ENCODE results near the gene PLEKHM3. TPM values are rescaled to one million over a fixed set of nuclear protein-coding genes. Genes with fewer than 3 reads are reported as not detected.

PLEKHM3 gene
- polyA plus RNA-seq, 1 donor (not counting 4 experiments of a cell fraction or from before 2014, with no cell fraction given): 2.9 TPM

DNA sequence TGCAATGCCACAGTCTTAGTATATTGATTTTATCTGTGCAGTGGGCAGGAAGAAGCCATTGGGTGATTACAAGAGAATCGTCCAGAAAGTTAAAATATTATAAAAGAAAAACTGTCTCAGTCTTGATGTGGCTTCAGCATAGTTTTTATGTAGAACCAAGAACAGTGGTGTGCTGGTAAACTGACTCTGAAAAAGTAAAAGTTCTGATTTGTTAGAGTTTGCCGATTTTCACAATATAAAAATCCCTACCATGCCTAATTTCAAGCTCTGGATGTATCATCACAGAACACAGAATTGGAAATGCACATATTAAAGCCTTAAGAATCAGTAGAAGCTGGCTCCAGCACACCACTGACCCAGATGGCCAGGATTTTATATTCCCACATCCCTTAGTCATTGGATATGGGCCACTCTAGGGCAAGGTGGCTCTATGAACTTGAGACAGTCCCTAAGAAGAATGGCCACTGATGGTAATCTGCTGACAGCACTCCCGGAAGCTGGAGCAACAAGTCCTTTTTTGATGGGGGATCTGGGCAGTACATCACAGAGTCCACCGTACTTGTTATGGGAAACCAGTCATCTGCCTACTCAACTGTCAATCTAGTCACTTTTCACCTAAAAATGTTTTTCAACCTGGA lies 9.3 kb upstream of the PLEKHM3 start:
- no peak overlapping the region for H3K9ac ChIP-seq (ENCODE audit: control insufficient read depth, extremely low read depth, insufficient read depth, low read length)
- FAIRE-seq (no peak), DNase-seq (ENCODE audit: low read depth, low spot score) (no peak)
- dilution Hi-C loops (cut with MboI; ENCODE audit: extremely low pct_ligation_motif_present, low sequenced_read_pairs): no loop called here
- no peaks in the 10 kb centered on the region for H3K4me1 ChIP-seq (ENCODE audit: control insufficient read depth, extremely low read depth, insufficient read depth, low read length)
- H3K9me3 ChIP-seq (ENCODE audit: control insufficient read depth, low read depth, low read length): no peaks in the 10 kb centered on the region
- no peaks in the 10 kb centered on the region for H3K36me3 ChIP-seq (ENCODE audit: control insufficient read depth in 2 of 2, extremely low read depth in 1 of 2, insufficient read depth in 2 of 2, low read length in 2 of 2)
- no peak overlapping the region for H3K4me2 ChIP-seq (ENCODE audit: control insufficient read depth, extremely low read depth, insufficient read depth, low read depth, low read length)
- no peaks in the 10 kb centered on the region for H3K27me3 ChIP-seq (ENCODE audit: control insufficient read depth, extremely low read depth, insufficient read depth, low read length)
- no peaks in the 10 kb centered on the region for H3K9me1 ChIP-seq (ENCODE audit: control insufficient read depth, extremely low read depth, insufficient read depth, low read length)
- H3K27ac ChIP-seq (ENCODE audit: control insufficient read depth, insufficient read depth, low read length): no peak overlapping the region
- TF ChIP-seq, protein P1, sequence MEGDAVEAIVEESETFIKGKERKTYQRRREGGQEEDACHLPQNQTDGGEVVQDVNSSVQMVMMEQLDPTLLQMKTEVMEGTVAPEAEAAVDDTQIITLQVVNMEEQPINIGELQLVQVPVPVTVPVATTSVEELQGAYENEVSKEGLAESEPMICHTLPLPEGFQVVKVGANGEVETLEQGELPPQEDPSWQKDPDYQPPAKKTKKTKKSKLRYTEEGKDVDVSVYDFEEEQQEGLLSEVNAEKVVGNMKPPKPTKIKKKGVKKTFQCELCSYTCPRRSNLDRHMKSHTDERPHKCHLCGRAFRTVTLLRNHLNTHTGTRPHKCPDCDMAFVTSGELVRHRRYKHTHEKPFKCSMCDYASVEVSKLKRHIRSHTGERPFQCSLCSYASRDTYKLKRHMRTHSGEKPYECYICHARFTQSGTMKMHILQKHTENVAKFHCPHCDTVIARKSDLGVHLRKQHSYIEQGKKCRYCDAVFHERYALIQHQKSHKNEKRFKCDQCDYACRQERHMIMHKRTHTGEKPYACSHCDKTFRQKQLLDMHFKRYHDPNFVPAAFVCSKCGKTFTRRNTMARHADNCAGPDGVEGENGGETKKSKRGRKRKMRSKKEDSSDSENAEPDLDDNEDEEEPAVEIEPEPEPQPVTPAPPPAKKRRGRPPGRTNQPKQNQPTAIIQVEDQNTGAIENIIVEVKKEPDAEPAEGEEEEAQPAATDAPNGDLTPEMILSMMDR (optimal IDR thresholded peaks at IDR 0.05 in 1 of 3, IDR thresholded peaks at IDR 0.05 in 1 of 3, conservative IDR thresholded peaks at IDR 0.05 in 1 of 3; ENCODE audit: extremely low read depth in 1 of 3, insufficient read depth in 2 of 3, low read length in 3 of 3): no peak
- no peak for TF ChIP-seq EZH2 (IDR thresholded peaks at IDR 0.05; ENCODE audit: low read length)
- H2AFZ ChIP-seq (ENCODE audit: control insufficient read depth, low read length): no peak overlapping the region
- no peaks in the 10 kb centered on the region for H3K79me2 ChIP-seq (ENCODE audit: control insufficient read depth, insufficient read depth, low read length)
- no peak overlapping the region for H3K4me3 ChIP-seq (ENCODE audit: control insufficient read depth in 2 of 3, extremely low read depth in 1 of 3, insufficient read depth in 2 of 3, low read depth in 1 of 3, low read length in 3 of 3)
- no peaks in the 10 kb centered on the region for H4K20me1 ChIP-seq (ENCODE audit: control insufficient read depth, extremely low read depth, insufficient read depth, low read length)

DNA sequence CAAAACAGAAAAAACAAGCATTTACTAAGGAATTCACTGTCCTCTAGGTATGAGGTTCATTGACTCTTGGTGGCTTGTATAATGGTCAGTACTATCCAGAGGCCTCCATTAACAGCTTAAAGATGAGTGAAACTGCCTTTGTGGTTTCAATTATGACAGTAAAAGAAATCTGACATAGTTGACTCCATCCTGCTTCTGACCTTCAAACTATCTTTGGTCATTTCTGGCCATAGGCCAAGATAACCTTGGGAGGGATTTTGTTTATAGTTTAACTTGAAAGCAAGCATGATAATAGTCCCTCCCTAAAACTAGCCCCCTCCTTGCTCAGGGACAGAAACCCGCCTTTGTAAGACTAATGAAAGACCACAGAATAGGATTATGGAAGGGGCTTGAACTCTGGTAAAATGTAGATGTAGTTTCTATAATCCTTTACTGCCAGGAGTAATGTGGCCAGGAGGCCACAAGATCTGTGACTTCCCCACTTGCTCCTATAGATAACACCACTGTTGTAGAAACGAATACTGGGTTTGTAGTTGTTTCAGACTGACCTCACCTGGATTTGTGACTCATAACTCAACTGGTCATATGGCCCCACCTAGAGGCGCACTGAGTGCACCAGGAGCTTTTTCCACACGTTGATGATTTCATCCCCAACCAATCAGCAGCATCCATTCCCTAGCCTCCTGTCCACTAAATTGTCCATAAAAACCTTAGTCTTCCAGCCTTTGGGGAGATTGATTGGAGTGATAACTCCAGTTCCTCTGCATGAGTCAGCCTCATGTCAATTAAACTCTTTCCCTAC lies 8.6 kb upstream of the PLEKHM3 start:
- TF ChIP-seq EZH2 (IDR thresholded peaks at IDR 0.05; ENCODE audit: low read length): no peak
- TF ChIP-seq, protein P1 (optimal IDR thresholded peaks at IDR 0.05 in 1 of 3, IDR thresholded peaks at IDR 0.05 in 1 of 3, conservative IDR thresholded peaks at IDR 0.05 in 1 of 3; ENCODE audit: extremely low read depth in 1 of 3, insufficient read depth in 2 of 3, low read length in 3 of 3): peak; percentile 36 to 77 (median 69)
- Histone ChIP-seq H3K9me3 (ENCODE audit: control insufficient read depth, low read depth, low read length) (no peaks in the 10 kb centered on the region), H3K4me2 (ENCODE audit: control insufficient read depth, extremely low read depth, insufficient read depth, low read depth, low read length) (no peak overlapping the region), H4K20me1 (ENCODE audit: control insufficient read depth, extremely low read depth, insufficient read depth, low read length) (no peaks in the 10 kb centered on the region), H3K9ac (ENCODE audit: control insufficient read depth, extremely low read depth, insufficient read depth, low read length) (no peak overlapping the region), H3K4me3 (ENCODE audit: control insufficient read depth in 2 of 3, extremely low read depth in 1 of 3, insufficient read depth in 2 of 3, low read depth in 1 of 3, low read length in 3 of 3) (no peak overlapping the region), H3K4me1 (ENCODE audit: control insufficient read depth, extremely low read depth, insufficient read depth, low read length) (no peaks in the 10 kb centered on the region), H3K27ac (ENCODE audit: control insufficient read depth, insufficient read depth, low read length) (no peak overlapping the region), H3K79me2 (ENCODE audit: control insufficient read depth, insufficient read depth, low read length) (no peaks in the 10 kb centered on the region), H2AFZ (ENCODE audit: control insufficient read depth, low read length) (no peak overlapping the region), H3K9me1 (ENCODE audit: control insufficient read depth, extremely low read depth, insufficient read depth, low read length) (no peaks in the 10 kb centered on the region), H3K36me3 (ENCODE audit: control insufficient read depth in 2 of 2, extremely low read depth in 1 of 2, insufficient read depth in 2 of 2, low read length in 2 of 2) (no peaks in the 10 kb centered on the region), H3K27me3 (ENCODE audit: control insufficient read depth, extremely low read depth, insufficient read depth, low read length) (no peaks in the 10 kb centered on the region)
- dilution Hi-C loops (cut with MboI; ENCODE audit: extremely low pct_ligation_motif_present, low sequenced_read_pairs): no loop called here
- FAIRE-seq (peak; percentile 77), DNase-seq (ENCODE audit: low read depth, low spot score) (no peak)

Measured in keratinocyte (primary cell).